CD4-positive, alpha-beta T cell treated with Interleukin-17A for 4 hours (primary cell): ENCODE results near the gene SOX10.

ENCODE experiments used
- DNase-seq: peaks from one replicate; pipeline ENCODE4 v3.0.0-alpha.2; 2020; ENCODE audit warnings: mixed read lengths

Gene SOX10

GRCh38 chr22:37983860-37984791 is at the start of gene SOX10:
TSS of gene SOX10 (minus strand) at chr22:37984555. CDS start at chr22:37983784, 771 bp downstream.
- DNase-seq, result no peak

GRCh38 chr22:38033522-38034277 is 49.3 kb upstream of the SOX10 start:
- DNase-seq, result no peak

GRCh38 chr22:38032681-38033521 is 48.5 kb upstream of the SOX10 start:
- DNase-seq, result no peak

- DNase-seq, result no peak
Measured at GRCh38 chr22:38031491-38031890, 47.1 kb upstream of the SOX10 start.

GRCh38 chr22:38030311-38031133 is 46.2 kb upstream of the SOX10 start:
- DNase-seq, result no peak

- no peak for DNase-seq
Measured at GRCh38 chr22:38029901-38030300, 45.5 kb upstream of the SOX10 start.

GRCh38 chr22:38029370-38029769 is 45.0 kb upstream of the SOX10 start:
- no peak for DNase-seq

GRCh38 chr22:38028344-38029130 is 44.2 kb upstream of the SOX10 start:
- DNase-seq, result no peak

- DNase-seq, result no peak
Measured at GRCh38 chr22:38027487-38027886, 43.1 kb upstream of the SOX10 start.

GRCh38 chr22:38026130-38027111 is 42.1 kb upstream of the SOX10 start:
- DNase-seq, result no peak

GRCh38 chr22:38025514-38025913 is 41.2 kb upstream of the SOX10 start:
- DNase-seq, result no peak

GRCh38 chr22:38023045-38023444 is 38.7 kb upstream of the SOX10 start:
- no peak for DNase-seq

- no peak for DNase-seq
Measured at GRCh38 chr22:38021206-38021605, 36.9 kb upstream of the SOX10 start.

- no peak for DNase-seq
Measured at GRCh38 chr22:38018938-38019827, 34.8 kb upstream of the SOX10 start.

- DNase-seq, result no peak
Measured at GRCh38 chr22:38017939-38018885, 33.9 kb upstream of the SOX10 start.

- no peak for DNase-seq
Measured at GRCh38 chr22:38017272-38017920, 33.0 kb upstream of the SOX10 start.
